Measurements from ENCODE around the gene TOB1. TPM values are rescaled to one million over a fixed set of nuclear protein-coding genes. Genes with fewer than 3 reads are reported as not detected.

Gene TOB1
- polyA plus RNA-seq, 1 donor (not counting 4 experiments of a cell fraction or from before 2014, with no cell fraction given) = 64.4 TPM

GRCh38 chr17:50842506-50843149 is 23.5 kb downstream of the TOB1 start:
- Histone ChIP-seq H4K20me1 (ENCODE audit: control insufficient read depth, extremely low read depth, insufficient read depth, low read length) (no peaks in the 10 kb centered on the region), H3K4me2 (ENCODE audit: control insufficient read depth, extremely low read depth, insufficient read depth, low read depth, low read length) (no peak overlapping the region), H3K9ac (ENCODE audit: control insufficient read depth, extremely low read depth, insufficient read depth, low read length) (peak overlapping the region; percentile 20), H3K9me1 (ENCODE audit: control insufficient read depth, extremely low read depth, insufficient read depth, low read length) (no peaks in the 10 kb centered on the region), H2AFZ (ENCODE audit: control insufficient read depth, low read length) (no peak overlapping the region), H3K4me3 (ENCODE audit: control insufficient read depth in 2 of 3, extremely low read depth in 1 of 3, insufficient read depth in 2 of 3, low read depth in 1 of 3, low read length in 3 of 3) (no peak overlapping the region), H3K79me2 (ENCODE audit: control insufficient read depth, insufficient read depth, low read length) (no peaks in the 10 kb centered on the region), H3K36me3 (ENCODE audit: control insufficient read depth in 2 of 2, extremely low read depth in 1 of 2, insufficient read depth in 2 of 2, low read length in 2 of 2) (no peaks in the 10 kb centered on the region), H3K27ac (ENCODE audit: control insufficient read depth, insufficient read depth, low read length) (no peak overlapping the region), H3K4me1 (ENCODE audit: control insufficient read depth, extremely low read depth, insufficient read depth, low read length) (peaks cover 28% of the 10 kb centered on the region), H3K27me3 (ENCODE audit: control insufficient read depth, extremely low read depth, insufficient read depth, low read length) (no peaks in the 10 kb centered on the region), H3K9me3 (ENCODE audit: control insufficient read depth, low read depth, low read length) (no peaks in the 10 kb centered on the region)
- DNase-seq (ENCODE audit: low read depth, low spot score) (no peak), FAIRE-seq (no peak)
- dilution Hi-C loops (cut with MboI; ENCODE audit: extremely low pct_ligation_motif_present, low sequenced_read_pairs) = no loop called here
- TF ChIP-seq CTCF (optimal IDR thresholded peaks at IDR 0.05 in 1 of 3, IDR thresholded peaks at IDR 0.05 in 1 of 3, conservative IDR thresholded peaks at IDR 0.05 in 1 of 3; ENCODE audit: extremely low read depth in 1 of 3, insufficient read depth in 2 of 3, low read length in 3 of 3) (peak in 1 of 3 experiments; percentile 4), EZH2 (IDR thresholded peaks at IDR 0.05; ENCODE audit: low read length) (no peak)

- Histone ChIP-seq H3K9ac (ENCODE audit: control insufficient read depth, extremely low read depth, insufficient read depth, low read length) (no peak overlapping the region), H3K4me2 (ENCODE audit: control insufficient read depth, extremely low read depth, insufficient read depth, low read depth, low read length) (no peak overlapping the region), H3K4me1 (ENCODE audit: control insufficient read depth, extremely low read depth, insufficient read depth, low read length) (peaks cover 28% of the 10 kb centered on the region), H3K9me3 (ENCODE audit: control insufficient read depth, low read depth, low read length) (no peaks in the 10 kb centered on the region), H3K9me1 (ENCODE audit: control insufficient read depth, extremely low read depth, insufficient read depth, low read length) (no peaks in the 10 kb centered on the region), H2AFZ (ENCODE audit: control insufficient read depth, low read length) (no peak overlapping the region), H3K36me3 (ENCODE audit: control insufficient read depth in 2 of 2, extremely low read depth in 1 of 2, insufficient read depth in 2 of 2, low read length in 2 of 2) (no peaks in the 10 kb centered on the region), H4K20me1 (ENCODE audit: control insufficient read depth, extremely low read depth, insufficient read depth, low read length) (no peaks in the 10 kb centered on the region), H3K27me3 (ENCODE audit: control insufficient read depth, extremely low read depth, insufficient read depth, low read length) (no peaks in the 10 kb centered on the region), H3K27ac (ENCODE audit: control insufficient read depth, insufficient read depth, low read length) (no peak overlapping the region), H3K79me2 (ENCODE audit: control insufficient read depth, insufficient read depth, low read length) (no peaks in the 10 kb centered on the region), H3K4me3 (ENCODE audit: control insufficient read depth in 2 of 3, extremely low read depth in 1 of 3, insufficient read depth in 2 of 3, low read depth in 1 of 3, low read length in 3 of 3) (no peak overlapping the region)
- dilution Hi-C loops (cut with MboI; ENCODE audit: extremely low pct_ligation_motif_present, low sequenced_read_pairs) = no loop called here
- DNase-seq (ENCODE audit: low read depth, low spot score) = no peak
- FAIRE-seq = peak; percentile 92
- peak; percentile 84 to 95 (median 86) for TF ChIP-seq CTCF (optimal IDR thresholded peaks at IDR 0.05 in 1 of 3, IDR thresholded peaks at IDR 0.05 in 1 of 3, conservative IDR thresholded peaks at IDR 0.05 in 1 of 3; ENCODE audit: extremely low read depth in 1 of 3, insufficient read depth in 2 of 3, low read length in 3 of 3)
- no peak for TF ChIP-seq EZH2 (IDR thresholded peaks at IDR 0.05; ENCODE audit: low read length)
Observed at GRCh38 chr17:50841949-50842354, 24.2 kb downstream of the TOB1 start.
